ENCODE data around the gene MYLK4.

DNA sequence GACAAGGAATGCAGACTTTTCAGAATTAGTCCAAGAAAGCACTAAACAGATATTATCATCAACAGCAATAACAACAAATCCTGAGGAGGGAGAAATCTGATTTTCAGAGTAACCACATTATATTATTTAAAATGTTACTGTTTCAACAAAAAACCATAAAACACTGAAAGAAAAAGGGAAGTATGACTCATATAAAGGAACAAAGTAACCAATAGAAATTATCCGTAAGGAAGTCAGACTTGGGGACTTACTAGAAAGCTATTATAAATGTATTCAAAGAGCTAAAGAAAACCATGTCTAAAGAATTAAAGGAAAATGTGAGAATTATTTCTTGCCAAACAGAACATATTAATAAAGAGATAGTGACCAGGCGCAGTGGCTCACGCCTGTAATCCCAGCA is 98.1 kb downstream of the MYLK4 start:
- TF ChIP-seq POLR2A (IDR thresholded peaks at IDR 0.05; ENCODE audit: low read depth, low read length) (no peak), TAF1 (IDR thresholded peaks at IDR 0.05; ENCODE audit: borderline replicate concordance, low read depth, low read length) (no peak), POLR2AphosphoS5 (IDR thresholded peaks at IDR 0.05; ENCODE audit: low read depth, low read length) (no peak)

All from GM12892 (cell line).